ENCODE results near the gene EPAS1.

The EPAS1 gene

GRCh38 chr2:46367286-46367685 lies 70.1 kb downstream of the EPAS1 start:
- no peak for DNase-seq

- no peak for DNase-seq
These were observed 71.2 kb downstream of the EPAS1 start for GRCh38 chr2:46368401-46368800.

- DNase-seq, result no peak
These were observed 72.6 kb downstream of the EPAS1 start for GRCh38 chr2:46369783-46370182.

GRCh38 chr2:46371854-46372253 lies 74.6 kb downstream of the EPAS1 start:
- DNase-seq, result no peak

GRCh38 chr2:46372475-46372874 lies 75.3 kb downstream of the EPAS1 start:
- no peak for DNase-seq

GRCh38 chr2:46373238-46373637 lies 76.0 kb downstream of the EPAS1 start:
- DNase-seq, result no peak

- DNase-seq, result no peak
These were observed 78.4 kb downstream of the EPAS1 start for GRCh38 chr2:46375566-46376125.

- no peak for DNase-seq
These were observed 79.4 kb downstream of the EPAS1 start for GRCh38 chr2:46376586-46376985.

- DNase-seq, result no peak
These were observed 79.9 kb downstream of the EPAS1 start for GRCh38 chr2:46377101-46377581.

GRCh38 chr2:46377666-46378560 lies 80.7 kb downstream of the EPAS1 start:
- DNase-seq, result no peak

- DNase-seq, result no peak
These were observed 81.4 kb downstream of the EPAS1 start for GRCh38 chr2:46378616-46379015.

- no peak for DNase-seq
These were observed 82.2 kb downstream of the EPAS1 start for GRCh38 chr2:46379213-46380037.

GRCh38 chr2:46380038-46380940 lies 83.1 kb downstream of the EPAS1 start:
- no peak for DNase-seq

GRCh38 chr2:46381263-46381849 lies 84.1 kb downstream of the EPAS1 start:
- DNase-seq, result no peak

GRCh38 chr2:46381871-46382270 lies 84.7 kb downstream of the EPAS1 start:
- DNase-seq, result no peak

GRCh38 chr2:46382331-46383112 lies 85.3 kb downstream of the EPAS1 start:
- no peak for DNase-seq

- no peak for DNase-seq
These were observed 85.8 kb downstream of the EPAS1 start for GRCh38 chr2:46383113-46383395.

- DNase-seq, result no peak
These were observed 86.7 kb downstream of the EPAS1 start for GRCh38 chr2:46383784-46384456.

GRCh38 chr2:46384457-46384815 lies 87.2 kb downstream of the EPAS1 start:
- DNase-seq, result no peak

- no peak for DNase-seq
These were observed 88.8 kb downstream of the EPAS1 start for GRCh38 chr2:46385786-46386577.

Data from activated CD4-positive, CD25-positive, alpha-beta regulatory T cell treated with anti-CD3 and anti-CD28 coated beads, Interleukin-2, amount 50 U/mL, for 72 hours (primary cell).